ENCODE measurements around the gene C4A.

C4A gene

DNA sequence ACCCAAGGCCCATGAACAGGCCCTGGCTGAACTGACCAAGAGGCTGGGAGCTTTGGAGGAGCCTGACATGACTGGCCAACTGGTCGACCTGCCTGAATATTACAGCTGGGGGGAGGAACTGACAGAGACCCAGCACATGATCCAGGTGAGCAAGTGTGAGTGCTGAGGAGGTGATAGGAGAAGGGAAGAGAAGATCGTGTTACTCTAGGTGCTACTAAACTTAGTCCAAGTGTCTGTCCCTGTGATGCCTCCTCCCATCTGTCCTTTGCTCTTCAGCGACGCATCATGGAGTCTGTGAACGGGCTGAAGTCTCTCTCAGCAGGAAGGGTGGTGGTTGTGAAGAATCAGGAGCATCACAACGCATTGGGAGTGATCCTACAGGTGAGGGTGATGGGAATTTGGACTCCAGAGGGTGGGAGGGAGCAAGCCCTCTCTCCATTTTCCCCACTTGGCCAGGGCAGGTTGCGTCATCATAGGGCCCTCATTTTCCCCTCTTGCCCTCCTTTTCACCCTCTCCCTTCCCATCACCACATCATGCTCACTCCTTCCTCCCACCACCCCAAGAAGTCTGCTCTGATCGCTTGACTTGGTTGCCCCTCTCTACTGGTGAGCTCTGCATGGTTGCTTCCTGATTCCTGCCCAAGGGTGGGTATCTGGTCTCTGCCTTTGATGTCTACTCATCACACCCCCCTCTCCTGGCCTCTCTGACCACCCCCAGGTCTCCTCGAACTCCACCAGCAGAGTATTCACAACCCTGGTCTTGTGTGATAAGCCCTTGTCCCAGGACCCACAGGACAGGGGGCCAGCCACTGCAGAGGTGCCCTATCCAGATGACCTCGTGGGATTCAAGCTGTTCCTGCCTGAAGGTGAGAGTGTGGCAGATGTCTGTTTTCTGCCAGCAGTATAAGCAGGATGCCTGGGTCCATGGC, 14.6 kb upstream of the C4A start:
- no peak for DNase-seq (ENCODE audit: extremely low spot score)

DNA sequence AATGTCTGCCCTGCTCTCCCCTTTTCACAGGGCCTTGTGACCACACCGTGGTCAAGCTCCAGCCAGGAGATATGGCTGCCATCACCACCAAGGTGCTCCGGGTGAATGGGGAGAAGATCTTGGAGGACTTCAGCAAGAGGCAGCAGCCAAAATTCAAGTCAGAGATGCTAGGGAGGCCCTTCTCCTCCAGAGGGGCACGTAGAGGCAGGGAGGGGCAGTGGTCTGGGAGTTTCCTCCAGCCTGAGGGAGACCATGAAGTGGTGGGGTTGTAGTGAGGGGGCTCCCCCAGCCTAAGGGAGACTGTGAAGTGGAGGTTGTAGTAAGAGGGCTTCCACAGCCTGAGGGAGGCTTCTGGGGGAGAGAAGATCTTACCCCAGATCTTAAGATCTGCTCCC, 13.9 kb upstream of the C4A start:
- DNase-seq (ENCODE audit: extremely low spot score): no peak
- ChIA-PET POLR2A (no interaction called here), CTCF (interaction anchor here (2.8 kb wide), 1 partner anchor 16 kb away, joined by 6 read pairs; no protein-coding TSS in a partner anchor)
- no peak for TF ChIP-seq CTCF (IDR thresholded peaks at IDR 0.05; ENCODE audit: control extremely low read depth, extremely low read depth, low read depth, missing control alignments)

More for the DNA sequence above, 14.6 kb upstream of the C4A start:
- no peak for TF ChIP-seq CTCF (IDR thresholded peaks at IDR 0.05; ENCODE audit: control extremely low read depth, extremely low read depth, low read depth, missing control alignments)
- CTCF ChIA-PET: interaction anchor here (1.2 to 2.8 kb wide), 3 partner anchors 7 to 15 kb away, joined by 4 to 6 read pairs (median 6); no protein-coding TSS in a partner anchor
- POLR2A ChIA-PET: interaction anchor here (0.5 to 1.2 kb wide), 2 partner anchors 41 to 392 kb away, joined by 3 to 4 read pairs; partner anchors contain the start of gene TNF

DNA sequence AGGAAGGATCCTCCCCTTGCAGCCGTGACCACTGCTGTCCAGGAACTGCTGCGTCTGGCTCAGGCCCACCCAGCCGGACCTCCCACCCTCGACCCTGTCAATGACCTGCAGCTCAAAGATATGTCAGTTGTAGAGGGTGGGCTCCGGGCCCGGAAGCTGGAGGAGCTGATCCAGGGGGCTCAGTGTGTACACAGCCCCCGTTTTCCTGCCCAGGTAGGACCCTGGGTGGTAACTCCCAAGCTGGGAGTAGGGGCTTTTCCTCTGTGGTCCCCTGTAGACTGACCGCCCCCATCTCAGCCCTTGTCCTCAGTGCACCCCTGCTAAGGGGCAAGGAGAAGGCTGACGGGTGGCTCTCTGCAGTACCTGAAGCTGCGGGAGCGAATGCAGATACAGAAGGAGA, 13.5 kb upstream of the C4A start:
- ChIA-PET CTCF (interaction anchor here (2.8 kb wide), 1 partner anchor 16 kb away, joined by 6 read pairs; no protein-coding TSS in a partner anchor), POLR2A (no interaction called here)
- DNase-seq (ENCODE audit: extremely low spot score): no peak
- TF ChIP-seq CTCF (IDR thresholded peaks at IDR 0.05; ENCODE audit: control extremely low read depth, extremely low read depth, low read depth, missing control alignments): no peak

DNA sequence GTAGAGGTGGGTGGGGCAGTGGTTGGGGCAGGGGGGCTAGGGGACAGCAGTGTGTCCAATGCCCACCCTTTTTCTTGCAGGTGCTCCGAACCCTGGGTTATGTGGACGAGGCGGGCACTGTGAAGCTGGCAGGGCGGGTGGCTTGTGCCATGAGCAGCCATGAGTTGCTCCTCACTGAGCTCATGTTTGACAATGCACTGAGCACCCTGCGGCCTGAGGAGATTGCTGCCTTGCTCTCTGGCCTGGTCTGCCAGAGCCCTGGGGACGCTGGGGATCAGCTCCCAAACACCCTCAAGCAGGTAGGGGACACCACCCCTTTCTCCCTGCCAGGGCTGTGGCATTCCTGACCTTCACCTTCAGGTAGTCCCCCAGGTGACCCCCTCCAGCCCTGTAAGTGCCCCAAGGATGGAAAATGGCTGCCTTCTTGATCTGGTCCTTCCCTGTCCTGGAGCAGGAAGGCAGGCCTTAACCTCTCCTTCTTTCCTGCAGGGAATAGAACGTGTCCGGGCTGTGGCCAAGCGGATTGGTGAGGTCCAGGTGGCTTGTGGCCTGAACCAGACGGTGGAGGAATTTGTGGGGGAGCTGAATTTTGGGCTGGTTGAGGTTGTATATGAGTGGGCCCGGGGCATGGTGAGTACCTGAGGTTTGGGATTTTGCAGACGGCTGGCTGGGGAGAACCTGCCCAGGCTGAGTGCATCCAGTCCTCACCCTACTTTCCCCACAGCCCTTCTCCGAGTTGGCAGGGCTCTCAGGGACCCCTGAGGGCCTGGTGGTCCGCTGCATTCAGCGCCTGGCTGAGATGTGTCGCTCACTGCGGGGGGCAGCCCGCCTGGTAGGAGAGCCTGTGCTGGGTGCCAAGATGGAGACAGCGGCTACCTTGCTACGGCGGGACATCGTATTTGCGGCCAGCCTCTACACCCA, 12.8 kb upstream of the C4A start:
- DNase-seq (ENCODE audit: extremely low spot score): no peak
- ChIA-PET CTCF (interaction anchor here (2.0 to 2.8 kb wide), 2 partner anchors 10 to 17 kb away, joined by 6 read pairs; partner anchors contain the start of genes NELFE and SKIC2), POLR2A (interaction anchor here (3.3 kb wide), 1 partner anchor 10 kb away, joined by 15 read pairs; the partner anchor contains the start of genes NELFE and SKIC2)
- TF ChIP-seq CTCF (IDR thresholded peaks at IDR 0.05; ENCODE audit: control extremely low read depth, extremely low read depth, low read depth, missing control alignments): no peak

- POLR2A ChIA-PET: interaction anchor here (0.6 to 3.3 kb wide), 3 partner anchors 11 to 1002 kb away, joined by 3 to 15 read pairs (median 4); partner anchors contain the start of genes NELFE and SKIC2
- CTCF ChIA-PET: interaction anchor here (1.5 to 2.0 kb wide), 2 partner anchors 11 to 289 kb away, joined by 4 to 6 read pairs; partner anchors contain the start of genes LY6G5C, NELFE and SKIC2
- DNase-seq (ENCODE audit: extremely low spot score): no peak
- no peak for TF ChIP-seq CTCF (IDR thresholded peaks at IDR 0.05; ENCODE audit: control extremely low read depth, extremely low read depth, low read depth, missing control alignments)
Observed at GRCh38 chr6:31969712-31970603, 11.9 kb upstream of the C4A start.
